ENCODE measurements around the gene TRAPPC2L. TPM values are rescaled to one million over a fixed set of nuclear protein-coding genes. Genes with fewer than 3 reads are reported as not detected.

TRAPPC2L gene
- total RNA-seq, 2 experiments from 2014 or later = 27.6 to 44.9 TPM

DNA sequence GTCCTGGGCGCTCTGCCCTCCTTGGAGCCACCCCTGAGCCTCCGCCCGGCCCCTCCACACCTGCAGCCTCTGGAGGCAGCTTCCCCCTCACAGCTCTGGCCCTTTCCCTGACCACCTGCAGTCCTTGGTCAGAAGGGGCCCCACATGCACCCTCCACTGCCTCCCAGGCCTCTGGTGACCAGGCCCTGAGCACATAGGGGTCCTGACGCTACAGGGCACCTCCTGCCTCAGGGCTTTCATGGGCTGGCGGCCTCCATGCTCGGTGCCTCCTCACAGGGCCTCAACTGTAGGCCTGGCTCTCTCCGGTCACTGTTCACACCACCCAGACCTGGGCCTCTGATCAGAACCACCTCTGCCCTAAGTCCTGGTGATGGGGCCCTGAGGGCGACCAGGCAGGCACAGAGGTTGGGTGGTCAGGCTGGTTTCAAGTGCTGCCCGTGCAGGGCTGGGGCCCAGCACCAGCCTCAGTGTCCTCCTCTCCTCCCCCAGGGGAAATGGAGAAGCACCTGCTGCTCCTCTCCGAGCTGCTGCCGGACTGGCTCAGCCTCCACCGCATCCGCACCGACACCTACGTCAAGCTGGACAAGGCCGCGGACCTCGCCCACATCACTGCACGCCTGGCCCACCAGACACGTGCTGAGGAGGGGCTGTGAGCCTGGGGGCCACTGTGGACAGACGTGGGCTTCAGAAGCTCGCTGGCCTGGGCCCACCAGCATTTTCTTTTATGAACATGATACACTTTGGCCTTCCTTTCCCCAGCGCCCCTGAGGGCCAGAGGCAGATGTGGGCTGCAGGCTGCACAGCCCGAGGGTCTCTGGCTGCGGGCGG lies 49.1 kb upstream of the TRAPPC2L start:
- Histone ChIP-seq H3K4me2 (ENCODE audit: low read length) (no peak overlapping the region), H3K27ac (ENCODE audit: low read depth, low read length, poor library complexity, severe bottlenecking) (no peak overlapping the region), H3K4me3 (ENCODE audit: low read depth, low read length, poor library complexity, severe bottlenecking) (no peak overlapping the region), H2AFZ (ENCODE audit: low read length) (no peak overlapping the region), H4K20me1 (ENCODE audit: insufficient read depth, low read length) (no peaks in the 10 kb centered on the region), H3K4me1 (ENCODE audit: insufficient read depth, low read length, poor library complexity, severe bottlenecking) (peaks cover 37% of the 10 kb centered on the region), H3K36me3 (ENCODE audit: insufficient read depth, low read length) (peaks cover 67% of the 10 kb centered on the region), H3K9me3 (ENCODE audit: low read length) (no peaks in the 10 kb centered on the region), H3K9me2 (ENCODE audit: insufficient read depth, low read length) (no peaks in the 10 kb centered on the region), H3K79me2 (ENCODE audit: insufficient read depth, low read depth, low read length) (peaks cover 37% of the 10 kb centered on the region)
- no TSS peak for BruUV-seq (replicated peaks)
- POLR2A ChIA-PET = no interaction called here
- DNase-seq (ENCODE audit: low spot score) = no peak
- intact Hi-C loops (cut with micrococcal nuclease; ENCODE audit: unreplicated experiment) = no loop called here
- TF ChIP-seq EZH2phosphoT487 (IDR thresholded peaks at IDR 0.05; ENCODE audit: borderline replicate concordance, low read depth, low read length) = no peak
- TF ChIP-seq, protein P1, sequence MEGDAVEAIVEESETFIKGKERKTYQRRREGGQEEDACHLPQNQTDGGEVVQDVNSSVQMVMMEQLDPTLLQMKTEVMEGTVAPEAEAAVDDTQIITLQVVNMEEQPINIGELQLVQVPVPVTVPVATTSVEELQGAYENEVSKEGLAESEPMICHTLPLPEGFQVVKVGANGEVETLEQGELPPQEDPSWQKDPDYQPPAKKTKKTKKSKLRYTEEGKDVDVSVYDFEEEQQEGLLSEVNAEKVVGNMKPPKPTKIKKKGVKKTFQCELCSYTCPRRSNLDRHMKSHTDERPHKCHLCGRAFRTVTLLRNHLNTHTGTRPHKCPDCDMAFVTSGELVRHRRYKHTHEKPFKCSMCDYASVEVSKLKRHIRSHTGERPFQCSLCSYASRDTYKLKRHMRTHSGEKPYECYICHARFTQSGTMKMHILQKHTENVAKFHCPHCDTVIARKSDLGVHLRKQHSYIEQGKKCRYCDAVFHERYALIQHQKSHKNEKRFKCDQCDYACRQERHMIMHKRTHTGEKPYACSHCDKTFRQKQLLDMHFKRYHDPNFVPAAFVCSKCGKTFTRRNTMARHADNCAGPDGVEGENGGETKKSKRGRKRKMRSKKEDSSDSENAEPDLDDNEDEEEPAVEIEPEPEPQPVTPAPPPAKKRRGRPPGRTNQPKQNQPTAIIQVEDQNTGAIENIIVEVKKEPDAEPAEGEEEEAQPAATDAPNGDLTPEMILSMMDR (conservative IDR thresholded peaks at IDR 0.05; ENCODE audit: low read length) = no peak
- CTCF ChIA-PET (ENCODE audit: unreplicated experiment) = interaction anchor here (0.5 kb wide), 1 partner anchor 128 kb away, joined by 4 read pairs; no protein-coding TSS in a partner anchor

DNA sequence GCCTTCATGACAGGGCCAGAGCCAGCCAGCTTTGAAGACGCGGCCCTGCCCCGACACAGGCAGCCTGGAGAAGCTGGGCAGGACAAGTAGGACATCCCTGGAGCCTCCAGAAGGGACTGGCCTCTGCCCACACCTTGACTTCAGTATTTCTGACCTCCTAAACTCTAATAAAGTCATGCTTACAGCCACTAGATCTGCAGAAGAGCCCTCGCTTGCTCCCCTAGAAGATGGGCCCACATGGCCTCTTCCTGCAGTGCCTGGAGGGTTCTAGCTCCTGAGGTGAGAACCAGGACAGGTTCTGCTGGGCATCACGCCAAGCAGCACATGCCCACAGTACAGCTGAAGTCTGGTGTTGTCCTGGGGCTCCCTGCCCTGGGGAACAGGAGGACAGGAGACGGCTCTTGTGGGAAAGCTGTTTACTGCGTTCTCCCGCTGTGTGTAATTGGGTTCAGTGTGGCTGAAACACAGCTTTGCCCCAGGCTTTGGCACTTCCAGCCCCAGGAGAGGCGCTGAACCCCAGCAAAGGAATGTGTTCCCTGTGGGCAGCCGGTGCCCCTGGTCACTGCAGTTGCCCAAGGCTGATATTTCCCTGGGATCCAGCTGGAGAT lies 47.8 kb upstream of the TRAPPC2L start:
- BruUV-seq (replicated peaks) = no TSS peak
- H3K27ac ChIP-seq (ENCODE audit: low read depth, low read length, poor library complexity, severe bottlenecking) = peak overlapping the region; percentile 76
- CTCF ChIA-PET (ENCODE audit: unreplicated experiment) = interaction anchor here (1.0 kb wide), 1 partner anchor 42 kb away, joined by 3 read pairs; no protein-coding TSS in a partner anchor
- peaks cover 34% of the 10 kb centered on the region for H3K79me2 ChIP-seq (ENCODE audit: insufficient read depth, low read depth, low read length)
- H3K4me2 ChIP-seq (ENCODE audit: low read length) = peak overlapping the region; percentile 74
- no peak overlapping the region for H2AFZ ChIP-seq (ENCODE audit: low read length)
- H3K4me3 ChIP-seq (ENCODE audit: low read depth, low read length, poor library complexity, severe bottlenecking) = peak overlapping the region; percentile 75
- POLR2A ChIA-PET = interaction anchor here (1.7 to 2.4 kb wide), 2 partner anchors 8 to 384 kb away, joined by 6 to 10 read pairs; no protein-coding TSS in a partner anchor
- intact Hi-C loops (cut with micrococcal nuclease; ENCODE audit: unreplicated experiment) = no loop called here
- H4K20me1 ChIP-seq (ENCODE audit: insufficient read depth, low read length) = no peaks in the 10 kb centered on the region
- no peaks in the 10 kb centered on the region for H3K9me2 ChIP-seq (ENCODE audit: insufficient read depth, low read length)
- TF ChIP-seq EZH2phosphoT487 (IDR thresholded peaks at IDR 0.05; ENCODE audit: borderline replicate concordance, low read depth, low read length) = no peak
- TF ChIP-seq, protein P1 (conservative IDR thresholded peaks at IDR 0.05; ENCODE audit: low read length) = no peak
- peaks cover 66% of the 10 kb centered on the region for H3K36me3 ChIP-seq (ENCODE audit: insufficient read depth, low read length)
- no peak for DNase-seq (ENCODE audit: low spot score)
- H3K4me1 ChIP-seq (ENCODE audit: insufficient read depth, low read length, poor library complexity, severe bottlenecking) = peaks cover 37% of the 10 kb centered on the region
- H3K9me3 ChIP-seq (ENCODE audit: low read length) = no peaks in the 10 kb centered on the region
